Suprapubic skin (tissue), 4 donors: ENCODE results near the gene MAPK7. TPM values are rescaled to one million over a fixed set of nuclear protein-coding genes. Genes with fewer than 3 reads are reported as not detected.
A peak's percentile ranks its signal among the peaks of the same experiment; 100 is the strongest.
"Not testable (repeated sequence)": the region's sequence is repeated elsewhere in the genome, so short reads cannot be mapped to it uniquely, and the experiment has no call there.

ENCODE experiments used
- DNase-seq, 2 donors: peaks; one replicate each; pipeline ENCODE4 v3.0.0-alpha.2; 2019; ENCODE audit warnings: low spot score in 2 of 2
- H3K27ac ChIP-seq: fragments of 200-600 bp; sonication (generic); one replicate; pipeline ENCODE4 v1.5.1; 2019
- H3K27me3 ChIP-seq: fragments of 200-600 bp; sonication (generic); one replicate; pipeline ENCODE4 v1.5.1; 2019
- H3K36me3 ChIP-seq: fragments of 200-600 bp; sonication (generic); one replicate; pipeline ENCODE4 v1.5.1; 2019
- H3K4me1 ChIP-seq: fragments of 200-600 bp; sonication (generic); one replicate; pipeline ENCODE4 v1.5.1; 2019
- H3K4me3 ChIP-seq: fragments of 200-600 bp; sonication (generic); one replicate; pipeline ENCODE4 v1.5.1; 2019; ENCODE audit warnings: mild to moderate bottlenecking
- H3K9me3 ChIP-seq: fragments of 200-600 bp; sonication (generic); one replicate; pipeline ENCODE4 v1.5.1; 2019
- EP300 ChIP-seq: sonication (generic); formaldehyde crosslinking; IDR thresholded peaks from one replicate; pipeline ENCODE4 v1.6.1; 2017; ENCODE audit warnings: antibody characterized with exemption
- POLR2A ChIP-seq, 2 donors: fragments of 450-650 bp; IDR thresholded peaks; one replicate each; pipeline ENCODE4 v1.6.1; 2017; ENCODE audit warnings: antibody characterized with exemption in 2 of 2, mild to moderate bottlenecking in 2 of 2, moderate library complexity in 2 of 2
- POLR2AphosphoS5 ChIP-seq, 3 donors: sonication (generic); formaldehyde crosslinking; IDR thresholded peaks; one replicate each; pipeline ENCODE4 v1.6.1; 2017; ENCODE audit warnings: antibody characterized with exemption in 3 of 3
- whole genome bisulfite sequencing: methylation state at CpG from one replicate; pipeline ENCODE4 v1.1.5; 2018; 5-methylcytosine and 5-hydroxymethylcytosine counted together
- total RNA-seq, 4 donors: library from RNA; depleted of rRNA; stranded (reverse); fragments of >200 nt; gene quantifications; one replicate each; pipeline ENCODE4 v1.1.0, GENCODE V29; 2016
- TF ChIP-seq, protein P1 (sequence below), 2 donors: fragments of 200-600 bp in 1 of 2; fragments of 450-650 bp in 1 of 2; sonication (generic) in 1 of 2; IDR thresholded peaks; one replicate each; pipeline ENCODE4 v1.5.1; 2016 to 2019; ENCODE audit warnings: antibody characterized with exemption in 2 of 2, mild to moderate bottlenecking in 1 of 2, moderate library complexity in 1 of 2

The MAPK7 gene
- total RNA-seq, 4 donors from 2014 or later = 30.9 to 47.1 (median 43.6) TPM

DNA sequence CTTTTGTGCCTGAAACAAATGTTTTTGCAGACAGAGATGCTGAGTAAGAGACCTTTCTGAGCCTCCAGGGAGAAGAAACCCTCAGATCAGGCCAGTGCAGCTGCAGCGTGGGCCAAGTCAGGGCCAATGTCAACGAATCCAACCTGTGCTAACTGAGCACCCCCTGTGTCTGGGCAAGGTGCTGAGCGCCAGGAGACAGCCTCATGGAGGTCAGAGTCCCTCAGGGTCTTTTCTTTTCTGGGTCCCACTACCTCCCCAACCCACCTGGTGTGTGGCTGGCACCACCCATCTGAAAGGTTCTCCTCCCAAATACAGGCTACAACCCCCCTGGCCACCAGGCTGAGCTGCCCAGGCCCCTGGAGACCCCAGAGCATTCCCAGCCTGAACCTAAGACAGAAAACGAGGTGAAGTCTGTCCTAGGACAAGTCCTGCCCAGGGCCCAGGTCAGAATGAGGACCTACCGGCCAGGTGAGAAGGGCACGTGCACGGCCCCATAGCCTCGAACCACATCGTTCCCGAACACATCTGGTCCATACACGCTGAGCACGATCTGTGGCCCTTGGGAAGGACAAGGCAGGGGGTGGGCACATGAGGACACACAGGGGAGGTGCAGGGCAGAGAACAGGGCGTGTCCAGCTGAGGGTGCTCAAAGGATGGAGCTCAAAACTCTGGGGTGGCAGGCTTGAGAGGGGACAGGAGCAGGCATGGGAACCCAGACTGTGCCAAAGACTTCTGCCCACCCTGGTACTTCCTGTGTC is 30.8 kb upstream of the MAPK7 start:
- no peak overlapping the region for H3K4me3 ChIP-seq
- peaks cover 61% of the 10 kb centered on the region for H3K4me1 ChIP-seq
- WGBS = 76% methylated on average over 13 of the region's 13 CpGs
- H3K9me3 ChIP-seq = no peaks in the 10 kb centered on the region
- DNase-seq = peak; percentile 62 to 77
- peak overlapping the region; percentile 77 for H3K27ac ChIP-seq
- H3K36me3 ChIP-seq = no peaks in the 10 kb centered on the region
- H3K27me3 ChIP-seq = no peaks in the 10 kb centered on the region
- TF ChIP-seq EP300 = no peak
- no peak for TF ChIP-seq POLR2AphosphoS5 (IDR thresholded peaks at IDR 0.05)
- TF ChIP-seq POLR2A (IDR thresholded peaks at IDR 0.05) = no peak
- TF ChIP-seq, protein P1, sequence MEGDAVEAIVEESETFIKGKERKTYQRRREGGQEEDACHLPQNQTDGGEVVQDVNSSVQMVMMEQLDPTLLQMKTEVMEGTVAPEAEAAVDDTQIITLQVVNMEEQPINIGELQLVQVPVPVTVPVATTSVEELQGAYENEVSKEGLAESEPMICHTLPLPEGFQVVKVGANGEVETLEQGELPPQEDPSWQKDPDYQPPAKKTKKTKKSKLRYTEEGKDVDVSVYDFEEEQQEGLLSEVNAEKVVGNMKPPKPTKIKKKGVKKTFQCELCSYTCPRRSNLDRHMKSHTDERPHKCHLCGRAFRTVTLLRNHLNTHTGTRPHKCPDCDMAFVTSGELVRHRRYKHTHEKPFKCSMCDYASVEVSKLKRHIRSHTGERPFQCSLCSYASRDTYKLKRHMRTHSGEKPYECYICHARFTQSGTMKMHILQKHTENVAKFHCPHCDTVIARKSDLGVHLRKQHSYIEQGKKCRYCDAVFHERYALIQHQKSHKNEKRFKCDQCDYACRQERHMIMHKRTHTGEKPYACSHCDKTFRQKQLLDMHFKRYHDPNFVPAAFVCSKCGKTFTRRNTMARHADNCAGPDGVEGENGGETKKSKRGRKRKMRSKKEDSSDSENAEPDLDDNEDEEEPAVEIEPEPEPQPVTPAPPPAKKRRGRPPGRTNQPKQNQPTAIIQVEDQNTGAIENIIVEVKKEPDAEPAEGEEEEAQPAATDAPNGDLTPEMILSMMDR (IDR thresholded peaks at IDR 0.05) = no peak

DNA sequence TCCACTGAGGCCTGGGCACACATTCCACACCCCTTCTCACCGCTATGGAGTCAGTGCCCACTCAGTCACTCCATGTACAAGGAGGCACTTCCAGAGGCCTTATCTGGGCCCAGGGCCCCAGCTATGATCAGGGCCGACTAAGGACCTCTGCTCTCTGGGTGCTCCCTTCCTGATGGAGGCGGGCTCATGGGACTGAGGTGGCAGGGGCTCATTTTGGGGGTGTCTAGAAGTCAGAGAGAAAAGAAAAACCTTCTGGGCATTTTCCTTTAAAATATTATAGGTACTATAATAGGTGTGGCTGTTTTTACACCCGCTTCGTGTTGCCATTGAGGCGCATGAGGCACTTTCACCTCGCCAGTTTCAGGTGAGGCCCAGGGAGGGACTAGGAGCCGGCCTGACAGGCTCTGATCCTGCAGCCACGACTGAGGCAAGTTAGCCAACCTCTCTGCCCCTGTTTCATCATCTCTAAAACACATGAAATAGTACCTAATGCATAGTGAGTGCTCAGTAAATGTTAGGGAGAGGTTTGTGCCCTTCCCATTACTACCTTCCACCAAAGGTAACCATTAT is 30.1 kb upstream of the MAPK7 start:
- 68% methylated on average over 9 of the region's 9 CpGs for WGBS
- TF ChIP-seq POLR2AphosphoS5 (IDR thresholded peaks at IDR 0.05) = no peak
- TF ChIP-seq, protein P1 (IDR thresholded peaks at IDR 0.05) = no peak
- no peak for TF ChIP-seq EP300
- no peak for TF ChIP-seq POLR2A (IDR thresholded peaks at IDR 0.05)
- peak in 1 of 2 donors; percentile 57 for DNase-seq
- no peaks in the 10 kb centered on the region for H3K27me3 ChIP-seq
- peak overlapping the region; percentile 77 for H3K27ac ChIP-seq
- H3K36me3 ChIP-seq = no peaks in the 10 kb centered on the region
- H3K9me3 ChIP-seq = no peaks in the 10 kb centered on the region
- H3K4me3 ChIP-seq = no peak overlapping the region
- peaks cover 55% of the 10 kb centered on the region for H3K4me1 ChIP-seq

DNA sequence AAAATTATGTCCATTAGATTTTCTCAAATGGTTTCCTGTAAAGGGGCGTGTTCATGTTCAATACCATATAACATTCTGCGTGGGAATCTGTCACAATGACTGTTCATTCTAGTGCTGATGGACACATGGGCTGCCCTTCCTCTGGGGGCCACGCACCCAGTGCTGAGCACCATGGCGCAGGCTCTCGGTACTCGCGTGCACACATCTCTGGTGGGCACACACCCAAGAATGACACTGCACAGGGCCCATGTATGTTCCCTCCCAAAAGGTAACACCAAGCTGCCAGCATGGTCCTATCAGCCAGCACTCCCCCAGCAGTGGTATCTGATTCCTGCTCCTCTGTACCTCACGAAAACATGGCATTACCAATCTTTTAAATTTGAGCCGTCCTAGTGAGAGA is 29.5 kb upstream of the MAPK7 start:
- Histone ChIP-seq H3K27me3 (no peaks in the 10 kb centered on the region), H3K4me3 (no peak overlapping the region), H3K27ac (no peak overlapping the region), H3K36me3 (no peaks in the 10 kb centered on the region), H3K4me1 (peaks cover 50% of the 10 kb centered on the region), H3K9me3 (no peaks in the 10 kb centered on the region)
- 92% methylated on average over 9 of the region's 9 CpGs for WGBS
- TF ChIP-seq EP300 (no peak), POLR2A (IDR thresholded peaks at IDR 0.05) (no peak), POLR2AphosphoS5 (IDR thresholded peaks at IDR 0.05) (no peak)
- TF ChIP-seq, protein P1 (IDR thresholded peaks at IDR 0.05) = no peak
- DNase-seq = peak in 1 of 2 donors; percentile 52

DNA sequence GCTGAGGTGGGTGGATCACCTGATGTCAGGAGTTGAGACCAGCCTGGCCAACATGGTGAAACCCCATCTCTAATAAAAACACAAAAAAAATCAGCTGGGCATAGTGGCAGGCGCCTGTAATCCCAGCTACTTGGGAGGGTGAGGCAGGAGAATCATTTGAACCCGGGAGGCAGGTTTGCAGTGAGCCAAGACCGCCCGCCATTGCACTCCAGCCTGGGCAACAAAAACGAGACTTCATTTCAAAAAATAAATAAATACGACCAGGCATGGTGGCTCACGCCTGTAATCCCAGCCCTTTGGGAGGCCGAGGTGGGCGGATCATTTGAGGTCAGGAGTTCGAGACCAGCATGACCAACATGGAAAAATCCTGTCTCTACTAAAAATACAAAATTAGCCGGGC is 24.9 kb upstream of the MAPK7 start:
- 93% methylated on average over 11 of the region's 11 CpGs for WGBS
- H3K9me3 ChIP-seq, DNase-seq, H3K27me3 ChIP-seq, H3K27ac ChIP-seq, H3K4me1 ChIP-seq, H3K4me3 ChIP-seq, H3K36me3 ChIP-seq: not testable (repeated sequence)

DNA sequence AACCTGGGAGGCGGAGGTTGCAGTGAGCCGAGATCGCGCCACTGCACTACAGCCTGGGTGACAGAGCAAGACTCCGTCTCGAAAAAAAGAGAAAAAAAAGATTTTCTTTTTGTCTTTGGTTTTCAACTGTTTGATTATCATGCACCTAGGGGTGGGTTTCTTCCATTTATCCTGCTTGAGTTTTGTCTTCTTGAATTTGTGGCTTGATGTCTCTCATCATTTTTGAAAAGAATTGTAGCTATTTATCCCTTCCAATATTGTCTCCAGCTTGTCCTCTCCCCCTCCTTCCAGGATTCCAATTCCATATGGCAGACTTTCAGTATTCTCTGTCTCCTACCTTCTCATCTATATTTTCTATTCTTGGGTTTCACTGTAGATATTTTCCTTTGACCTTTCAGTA is 23.6 kb upstream of the MAPK7 start:
- DNase-seq = no peak
- Histone ChIP-seq H3K9me3 (no peaks in the 10 kb centered on the region), H3K36me3 (peaks cover 8% of the 10 kb centered on the region), H3K4me1 (no peaks in the 10 kb centered on the region), H3K27me3 (no peaks in the 10 kb centered on the region), H3K4me3 (no peak overlapping the region), H3K27ac (no peak overlapping the region)
- TF ChIP-seq POLR2A (IDR thresholded peaks at IDR 0.05) (no peak), EP300 (no peak), POLR2AphosphoS5 (IDR thresholded peaks at IDR 0.05) (no peak)
- TF ChIP-seq, protein P1 (IDR thresholded peaks at IDR 0.05) = no peak
- WGBS = 89% methylated on average over 6 of the region's 6 CpGs
